Measurements from ENCODE around the gene TAS2R38. TPM values are rescaled to one million over a fixed set of nuclear protein-coding genes. Genes with fewer than 3 reads are reported as not detected.

Gene TAS2R38
- total RNA-seq, 1 experiment from 2014 or later: not detected

DNA sequence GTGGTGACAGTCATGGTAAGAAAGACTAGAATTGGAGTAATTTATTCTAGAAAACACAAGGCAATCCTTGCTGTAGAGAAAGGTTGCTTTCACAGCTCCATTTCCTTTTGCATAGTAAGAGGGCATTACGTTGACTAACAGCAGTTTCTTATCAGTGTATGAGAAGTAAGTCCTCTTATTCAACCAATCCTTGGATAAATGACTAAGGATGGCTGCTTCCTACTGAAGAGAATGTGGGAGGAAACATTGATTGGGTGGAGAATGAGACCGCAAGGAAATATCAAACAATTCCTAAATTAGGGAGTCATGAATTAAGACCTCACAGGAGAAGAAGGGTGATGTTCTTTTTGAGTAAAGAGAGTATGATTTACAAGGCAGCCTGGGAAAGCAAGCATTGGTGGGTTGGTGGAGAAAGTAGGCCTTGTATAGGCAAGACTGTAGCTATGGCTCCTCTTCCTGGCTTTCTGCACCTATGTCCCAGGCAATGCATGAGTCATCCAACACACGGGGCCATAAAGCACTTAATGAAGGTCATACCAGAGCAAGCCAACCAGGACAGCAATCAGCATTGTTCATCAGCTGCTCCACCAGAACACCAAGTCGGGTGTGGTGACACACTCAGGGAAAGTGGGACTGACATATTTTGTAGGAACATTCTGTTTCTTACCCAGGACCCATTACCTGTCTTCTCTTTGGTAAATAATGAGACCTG lies 27.7 kb upstream of the TAS2R38 start:
- Mint-ChIP-seq H3K4me1 (ENCODE audit: insufficient read depth, unreplicated experiment) (peaks cover 7% of the 10 kb centered on the region), H3K27ac (ENCODE audit: low read depth, unreplicated experiment) (no peak overlapping the region), H3K4me3 (ENCODE audit: unreplicated experiment) (no peak overlapping the region), H3K36me3 (ENCODE audit: insufficient read depth, unreplicated experiment) (no peaks in the 10 kb centered on the region), H3K27me3 (ENCODE audit: insufficient read depth, unreplicated experiment) (no peaks in the 10 kb centered on the region), H3K9me3 (ENCODE audit: unreplicated experiment) (no peaks in the 10 kb centered on the region)
- no TSS peak for BruUV-seq (replicated peaks)
- TF ChIP-seq, protein P1, sequence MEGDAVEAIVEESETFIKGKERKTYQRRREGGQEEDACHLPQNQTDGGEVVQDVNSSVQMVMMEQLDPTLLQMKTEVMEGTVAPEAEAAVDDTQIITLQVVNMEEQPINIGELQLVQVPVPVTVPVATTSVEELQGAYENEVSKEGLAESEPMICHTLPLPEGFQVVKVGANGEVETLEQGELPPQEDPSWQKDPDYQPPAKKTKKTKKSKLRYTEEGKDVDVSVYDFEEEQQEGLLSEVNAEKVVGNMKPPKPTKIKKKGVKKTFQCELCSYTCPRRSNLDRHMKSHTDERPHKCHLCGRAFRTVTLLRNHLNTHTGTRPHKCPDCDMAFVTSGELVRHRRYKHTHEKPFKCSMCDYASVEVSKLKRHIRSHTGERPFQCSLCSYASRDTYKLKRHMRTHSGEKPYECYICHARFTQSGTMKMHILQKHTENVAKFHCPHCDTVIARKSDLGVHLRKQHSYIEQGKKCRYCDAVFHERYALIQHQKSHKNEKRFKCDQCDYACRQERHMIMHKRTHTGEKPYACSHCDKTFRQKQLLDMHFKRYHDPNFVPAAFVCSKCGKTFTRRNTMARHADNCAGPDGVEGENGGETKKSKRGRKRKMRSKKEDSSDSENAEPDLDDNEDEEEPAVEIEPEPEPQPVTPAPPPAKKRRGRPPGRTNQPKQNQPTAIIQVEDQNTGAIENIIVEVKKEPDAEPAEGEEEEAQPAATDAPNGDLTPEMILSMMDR (IDR thresholded peaks at IDR 0.05; ENCODE audit: unreplicated experiment): no peak
- ChIA-PET CTCF (interaction anchor here (0.7 to 1.0 kb wide), 2 partner anchors 24 to 27 kb away, joined by 3 read pairs; no protein-coding TSS in a partner anchor), POLR2A (interaction anchor here (0.5 kb wide), 1 partner anchor 263 kb away, joined by 4 read pairs; the partner anchor contains the start of gene SSBP1)
- intact Hi-C loops (cut with micrococcal nuclease): no loop called here
- peak; percentile 29 for DNase-seq (ENCODE audit: unreplicated experiment)

DNA sequence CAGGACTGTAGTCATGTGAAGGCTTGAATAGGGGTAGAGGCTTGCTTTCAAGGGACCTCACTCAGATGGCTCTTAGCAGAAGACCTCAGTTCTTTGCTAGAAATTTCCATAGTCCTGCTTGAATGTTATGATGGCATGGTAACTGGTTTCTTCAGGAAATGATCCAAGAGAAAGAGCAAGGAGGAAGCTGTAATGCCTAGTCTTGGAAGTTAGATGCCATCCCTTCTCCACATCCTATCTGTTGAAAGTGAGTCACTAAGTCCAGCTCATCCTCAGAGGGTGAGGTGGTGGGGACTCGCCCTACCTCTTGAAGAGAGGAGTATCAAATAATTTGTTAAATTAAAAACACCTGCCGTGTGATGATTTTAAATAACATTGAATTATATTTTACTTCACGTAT lies 26.7 kb upstream of the TAS2R38 start:
- no peaks in the 10 kb centered on the region for H3K9me3 Mint-ChIP-seq (ENCODE audit: unreplicated experiment)
- H3K36me3 Mint-ChIP-seq (ENCODE audit: insufficient read depth, unreplicated experiment): no peaks in the 10 kb centered on the region
- H3K4me3 Mint-ChIP-seq (ENCODE audit: unreplicated experiment): no peak overlapping the region
- no peak overlapping the region for H3K27ac Mint-ChIP-seq (ENCODE audit: low read depth, unreplicated experiment)
- H3K4me1 Mint-ChIP-seq (ENCODE audit: insufficient read depth, unreplicated experiment): peaks cover 7% of the 10 kb centered on the region
- ChIA-PET CTCF (interaction anchor here (1.1 kb wide), 1 partner anchor 24 kb away, joined by 5 read pairs; no protein-coding TSS in a partner anchor), POLR2A (no interaction called here)
- TF ChIP-seq, protein P1 (IDR thresholded peaks at IDR 0.05; ENCODE audit: unreplicated experiment): no peak
- H3K27me3 Mint-ChIP-seq (ENCODE audit: insufficient read depth, unreplicated experiment): no peaks in the 10 kb centered on the region
- intact Hi-C loops (cut with micrococcal nuclease): no loop called here
- DNase-seq (ENCODE audit: unreplicated experiment): no peak
- BruUV-seq (replicated peaks): no TSS peak

DNA sequence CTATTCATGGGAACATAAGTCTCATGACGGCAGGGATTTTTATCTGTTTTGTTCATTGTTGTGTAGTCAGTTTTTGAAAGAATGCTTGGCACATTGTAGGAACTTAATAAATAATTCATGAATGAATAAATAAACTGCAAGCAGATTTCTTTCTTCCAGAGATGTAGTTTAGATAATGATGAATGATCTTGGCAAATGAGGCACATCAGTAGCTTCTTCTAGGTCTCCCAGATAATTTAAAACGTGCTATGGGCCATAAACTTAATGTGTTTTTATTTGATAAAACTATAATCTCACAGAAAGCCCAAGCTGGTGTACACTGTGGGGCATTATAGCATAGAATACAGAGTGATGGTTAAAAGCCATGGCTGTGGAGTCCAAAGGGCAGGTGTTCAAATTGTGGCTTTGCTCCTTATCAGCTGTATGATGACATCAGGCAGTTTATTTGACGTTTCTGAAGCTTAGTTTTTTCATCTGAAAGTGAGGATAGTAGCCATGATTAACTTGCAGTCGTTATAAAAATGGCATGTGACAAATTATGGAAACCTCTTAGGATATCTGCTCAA lies 25.6 kb upstream of the TAS2R38 start:
- CTCF ChIA-PET: no interaction called here
- H3K27ac Mint-ChIP-seq (ENCODE audit: low read depth, unreplicated experiment): no peak overlapping the region
- BruUV-seq (replicated peaks): no TSS peak
- H3K4me3 Mint-ChIP-seq (ENCODE audit: unreplicated experiment): no peak overlapping the region
- POLR2A ChIA-PET: no interaction called here
- TF ChIP-seq, protein P1 (IDR thresholded peaks at IDR 0.05; ENCODE audit: unreplicated experiment): no peak
- DNase-seq (ENCODE audit: unreplicated experiment): no peak
- H3K4me1 Mint-ChIP-seq (ENCODE audit: insufficient read depth, unreplicated experiment): peaks cover 7% of the 10 kb centered on the region
- H3K27me3 Mint-ChIP-seq (ENCODE audit: insufficient read depth, unreplicated experiment): no peaks in the 10 kb centered on the region
- H3K36me3 Mint-ChIP-seq (ENCODE audit: insufficient read depth, unreplicated experiment): no peaks in the 10 kb centered on the region
- no peaks in the 10 kb centered on the region for H3K9me3 Mint-ChIP-seq (ENCODE audit: unreplicated experiment)
- intact Hi-C loops (cut with micrococcal nuclease): no loop called here

DNA sequence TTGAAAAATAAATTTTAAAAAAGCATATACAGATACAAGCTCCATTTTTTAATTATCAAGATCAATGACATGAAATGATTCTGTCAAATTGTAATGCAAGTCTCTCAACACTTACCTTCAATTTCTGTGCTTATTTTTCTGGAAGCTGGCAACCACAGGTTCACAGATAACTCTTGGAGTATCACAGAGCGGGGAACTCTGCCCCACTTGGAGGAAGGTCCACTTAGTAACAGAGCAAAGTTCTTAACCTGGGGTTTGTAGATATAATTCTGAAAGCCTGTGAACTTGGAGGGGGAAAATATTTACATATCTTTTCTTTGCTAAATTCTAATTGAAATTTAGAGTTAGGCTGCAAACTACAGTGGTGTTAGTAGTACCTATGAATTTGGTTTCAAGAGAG lies 19.8 kb upstream of the TAS2R38 start:
- no peaks in the 10 kb centered on the region for H3K36me3 Mint-ChIP-seq (ENCODE audit: insufficient read depth, unreplicated experiment)
- no peaks in the 10 kb centered on the region for H3K9me3 Mint-ChIP-seq (ENCODE audit: unreplicated experiment)
- no peak for DNase-seq (ENCODE audit: unreplicated experiment)
- no peak overlapping the region for H3K27ac Mint-ChIP-seq (ENCODE audit: low read depth, unreplicated experiment)
- H3K27me3 Mint-ChIP-seq (ENCODE audit: insufficient read depth, unreplicated experiment): no peaks in the 10 kb centered on the region
- ChIA-PET POLR2A (no interaction called here), CTCF (interaction anchor here (2.5 kb wide), 1 partner anchor 17 kb away, joined by 16 read pairs; no protein-coding TSS in a partner anchor)
- BruUV-seq (replicated peaks): no TSS peak
- H3K4me3 Mint-ChIP-seq (ENCODE audit: unreplicated experiment): no peak overlapping the region
- intact Hi-C loops (cut with micrococcal nuclease): no loop called here
- no peaks in the 10 kb centered on the region for H3K4me1 Mint-ChIP-seq (ENCODE audit: insufficient read depth, unreplicated experiment)
- TF ChIP-seq, protein P1 (IDR thresholded peaks at IDR 0.05; ENCODE audit: unreplicated experiment): no peak

All from MCF 10A (cell line).